PFSK-1 (cell line): ENCODE results near the gene TIGAR.

Source experiments
- FOXP2 ChIP-seq: optimal IDR thresholded peaks from 2 replicates; pipeline ENCODE3; 2011; ENCODE audit warnings: borderline replicate concordance, control low read depth, inconsistent platforms; ENCODE audit not compliant: insufficient read depth; ENCODE audit errors: extremely low read length, extremely low read depth
- TAF1 ChIP-seq: IDR thresholded peaks from 2 replicates; pipeline ENCODE4 v1.6.1; 2012; ENCODE audit warnings: low read length, control low read depth, borderline replicate concordance; ENCODE audit not compliant: insufficient read depth
- TF ChIP-seq, protein P1 (sequence below), 2 experiments: IDR thresholded peaks; 2 replicates each; pipeline versions ENCODE4 v1.6.1 to v1.8.0; 2011 to 2012; ENCODE audit warnings: low read depth in 2 of 2, low read length in 2 of 2, control low read depth in 1 of 2, inconsistent platforms in 1 of 2, mild to moderate bottlenecking in 1 of 2, moderate library complexity in 1 of 2; ENCODE audit not compliant: insufficient read depth in 1 of 2

DNA sequence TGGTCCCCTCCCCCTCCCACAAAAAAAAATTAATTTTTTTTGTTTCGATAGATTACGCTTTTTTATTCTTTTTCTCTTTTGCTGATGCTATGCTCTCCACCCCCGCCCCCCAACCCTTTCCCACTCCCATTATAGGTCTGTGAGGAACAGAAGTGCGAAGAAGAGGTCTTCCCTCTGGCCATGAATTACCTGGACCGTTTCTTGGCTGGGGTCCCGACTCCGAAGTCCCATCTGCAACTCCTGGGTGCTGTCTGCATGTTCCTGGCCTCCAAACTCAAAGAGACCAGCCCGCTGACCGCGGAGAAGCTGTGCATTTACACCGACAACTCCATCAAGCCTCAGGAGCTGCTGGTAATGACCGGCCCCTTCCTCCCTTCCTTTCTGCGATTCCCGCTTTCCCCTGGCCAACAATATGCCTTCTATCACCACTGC is 45.1 kb upstream of the TIGAR start:
- TF ChIP-seq, protein P1, sequence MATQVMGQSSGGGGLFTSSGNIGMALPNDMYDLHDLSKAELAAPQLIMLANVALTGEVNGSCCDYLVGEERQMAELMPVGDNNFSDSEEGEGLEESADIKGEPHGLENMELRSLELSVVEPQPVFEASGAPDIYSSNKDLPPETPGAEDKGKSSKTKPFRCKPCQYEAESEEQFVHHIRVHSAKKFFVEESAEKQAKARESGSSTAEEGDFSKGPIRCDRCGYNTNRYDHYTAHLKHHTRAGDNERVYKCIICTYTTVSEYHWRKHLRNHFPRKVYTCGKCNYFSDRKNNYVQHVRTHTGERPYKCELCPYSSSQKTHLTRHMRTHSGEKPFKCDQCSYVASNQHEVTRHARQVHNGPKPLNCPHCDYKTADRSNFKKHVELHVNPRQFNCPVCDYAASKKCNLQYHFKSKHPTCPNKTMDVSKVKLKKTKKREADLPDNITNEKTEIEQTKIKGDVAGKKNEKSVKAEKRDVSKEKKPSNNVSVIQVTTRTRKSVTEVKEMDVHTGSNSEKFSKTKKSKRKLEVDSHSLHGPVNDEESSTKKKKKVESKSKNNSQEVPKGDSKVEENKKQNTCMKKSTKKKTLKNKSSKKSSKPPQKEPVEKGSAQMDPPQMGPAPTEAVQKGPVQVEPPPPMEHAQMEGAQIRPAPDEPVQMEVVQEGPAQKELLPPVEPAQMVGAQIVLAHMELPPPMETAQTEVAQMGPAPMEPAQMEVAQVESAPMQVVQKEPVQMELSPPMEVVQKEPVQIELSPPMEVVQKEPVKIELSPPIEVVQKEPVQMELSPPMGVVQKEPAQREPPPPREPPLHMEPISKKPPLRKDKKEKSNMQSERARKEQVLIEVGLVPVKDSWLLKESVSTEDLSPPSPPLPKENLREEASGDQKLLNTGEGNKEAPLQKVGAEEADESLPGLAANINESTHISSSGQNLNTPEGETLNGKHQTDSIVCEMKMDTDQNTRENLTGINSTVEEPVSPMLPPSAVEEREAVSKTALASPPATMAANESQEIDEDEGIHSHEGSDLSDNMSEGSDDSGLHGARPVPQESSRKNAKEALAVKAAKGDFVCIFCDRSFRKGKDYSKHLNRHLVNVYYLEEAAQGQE (IDR thresholded peaks at IDR 0.05; ENCODE audit: insufficient read depth in 1 of 2, low read depth in 2 of 2, low read length in 2 of 2) = no peak
- no peak for TF ChIP-seq TAF1
- TF ChIP-seq FOXP2 = no peak
